ENCODE measurements around the gene DOC2A.

GRCh38 chr16:30004811-30005242, 6.0 kb downstream of the DOC2A start:
- TF ChIP-seq MAX (IDR thresholded peaks at IDR 0.05; ENCODE audit: low read depth, low read length) (no peak), CTCF (IDR thresholded peaks at IDR 0.05; ENCODE audit: low read depth, low read length) (no peak), POLR2A (IDR thresholded peaks at IDR 0.05; ENCODE audit: extremely low read depth, insufficient read length) (no peak)
